HepG2 (cell line): ENCODE results near the gene SEPTIN10. TPM values are rescaled to one million over a fixed set of nuclear protein-coding genes. Genes with fewer than 3 reads are reported as not detected.

Experiments
- ELF1 ChIP-seq: sonication (generic); formaldehyde crosslinking; IDR thresholded peaks from 2 replicates; pipeline ENCODE4 v1.4.0; 2020; ENCODE audit warnings: missing genetic modification reagents
- JUND ChIP-seq: sonication (generic); formaldehyde crosslinking; IDR thresholded peaks from 2 replicates; pipeline ENCODE4 v1.8.0; 2022; ENCODE audit warnings: mild to moderate bottlenecking, missing genetic modification reagents
- SIX4 ChIP-seq: sonication (generic); formaldehyde crosslinking; IDR thresholded peaks from 2 replicates; pipeline ENCODE4 v1.4.0; 2020; ENCODE audit warnings: missing genetic modification reagents
- SP5 ChIP-seq: IDR thresholded peaks from 2 replicates; pipeline ENCODE4 v1.6.1; 2016; ENCODE audit warnings: low read depth, borderline replicate concordance
- TCF7 ChIP-seq: sonication (generic); IDR thresholded peaks from 2 replicates; pipeline ENCODE4 v1.6.1; 2016; ENCODE audit warnings: antibody characterized with exemption, low read depth
- TOE1 ChIP-seq: sonication (generic); formaldehyde crosslinking; IDR thresholded peaks from 2 replicates; pipeline ENCODE4 v1.4.0; 2020; ENCODE audit warnings: mild to moderate bottlenecking, missing genetic modification reagents
- ZNF18 ChIP-seq: sonication (generic); formaldehyde crosslinking; IDR thresholded peaks from 2 replicates; pipeline ENCODE4 v1.8.0; 2022; ENCODE audit warnings: mild to moderate bottlenecking, missing genetic modification reagents; ENCODE audit not compliant: insufficient replicate concordance
- ZNF382 ChIP-seq: sonication (generic); formaldehyde crosslinking; IDR thresholded peaks from 2 replicates; pipeline ENCODE4 v1.5.0; 2020; ENCODE audit warnings: missing genetic modification reagents, mild to moderate bottlenecking, borderline replicate concordance
- ZNF572 ChIP-seq: sonication (generic); formaldehyde crosslinking; IDR thresholded peaks from 2 replicates; pipeline ENCODE4 v1.5.1; 2020; ENCODE audit warnings: mild to moderate bottlenecking, missing genetic modification reagents
- ZNF691 ChIP-seq: sonication (generic); formaldehyde crosslinking; IDR thresholded peaks from 2 replicates; pipeline ENCODE4 v1.4.0; 2020; ENCODE audit warnings: missing genetic modification reagents, low read depth, mild to moderate bottlenecking, borderline replicate concordance
- ZNF850 ChIP-seq: sonication (generic); formaldehyde crosslinking; conservative IDR thresholded peaks from 2 replicates; pipeline ENCODE4 v1.9.0; 2021; ENCODE audit warnings: mild to moderate bottlenecking, missing genetic modification reagents
- ZNF878 ChIP-seq: sonication (generic); formaldehyde crosslinking; IDR thresholded peaks from 2 replicates; pipeline ENCODE4 v1.8.1; 2023; ENCODE audit warnings: mild to moderate bottlenecking, missing genetic modification reagents, moderate library complexity
- ZSCAN20 ChIP-seq: sonication (generic); formaldehyde crosslinking; IDR thresholded peaks from 2 replicates; pipeline ENCODE4 v1.4.0; 2020; ENCODE audit warnings: missing genetic modification reagents, mild to moderate bottlenecking, borderline replicate concordance
- polyA plus RNA-seq, 8 experiments: library from polyadenylated mRNA; depleted of rRNA in 3 of 8; stranded (reverse) in 7 of 8; unstranded in 1 of 8; fragments of >200 nt; fragmentation: Illumina TruSeq in 4 of 8; extraction: Trizol in 4 of 8; gene quantifications; 2 replicates each; pipeline versions ENCODE4 v1.2.1 to v1.2.3, GENCODE V29; 2011 to 2016; ENCODE audit warnings: low read depth in 4 of 8, missing spikeins in 1 of 8, mixed read lengths in 1 of 8; ENCODE audit not compliant: insufficient read depth in 1 of 8
- total RNA-seq, 5 experiments: library from RNA; depleted of rRNA; stranded (reverse); fragments of >200 nt; fragmentation: Illumina TruSeq; extraction: Trizol; gene quantifications; 2 replicates each; pipeline ENCODE4 v1.2.3, GENCODE V29; 2016; ENCODE audit warnings: low read depth in 1 of 5
- TF ChIP-seq, protein P1 (sequence below): sonication (generic); formaldehyde crosslinking; IDR thresholded peaks from 2 replicates; pipeline ENCODE4 v1.8.1; 2023; ENCODE audit warnings: missing genetic modification reagents, inconsistent platforms, borderline replicate concordance
- TF ChIP-seq, protein P2 (sequence below): IDR thresholded peaks from 2 replicates; pipeline ENCODE4 v1.6.1; 2016; ENCODE audit warnings: mild to moderate bottlenecking, missing biosample characterization, missing genetic modification reagents
- TF ChIP-seq, protein P3 (sequence below): sonication (generic); formaldehyde crosslinking; IDR thresholded peaks from 2 replicates; pipeline ENCODE4 v1.5.0; 2020; ENCODE audit warnings: missing genetic modification reagents, mild to moderate bottlenecking, borderline replicate concordance
- TF ChIP-seq, protein P4 (sequence below): sonication (generic); formaldehyde crosslinking; conservative IDR thresholded peaks from 2 replicates; pipeline ENCODE4 v1.8.0; 2022; ENCODE audit warnings: missing genetic modification reagents
- TF ChIP-seq, protein P5 (sequence below): sonication (generic); formaldehyde crosslinking; conservative IDR thresholded peaks from 2 replicates; pipeline ENCODE4 v1.4.0; 2020; ENCODE audit warnings: mild to moderate bottlenecking, missing genetic modification reagents, moderate library complexity

The SEPTIN10 gene
- total and polyA plus RNA-seq, 2 of the 13 experiments (the other 11 are each of a cell fraction or from before 2014, with no cell fraction given) = 45.8 to 67.5 TPM

GRCh38 chr2:109558076-109558882 lies 55.5 kb downstream of the SEPTIN10 start (continued):
- TF ChIP-seq, protein P1, sequence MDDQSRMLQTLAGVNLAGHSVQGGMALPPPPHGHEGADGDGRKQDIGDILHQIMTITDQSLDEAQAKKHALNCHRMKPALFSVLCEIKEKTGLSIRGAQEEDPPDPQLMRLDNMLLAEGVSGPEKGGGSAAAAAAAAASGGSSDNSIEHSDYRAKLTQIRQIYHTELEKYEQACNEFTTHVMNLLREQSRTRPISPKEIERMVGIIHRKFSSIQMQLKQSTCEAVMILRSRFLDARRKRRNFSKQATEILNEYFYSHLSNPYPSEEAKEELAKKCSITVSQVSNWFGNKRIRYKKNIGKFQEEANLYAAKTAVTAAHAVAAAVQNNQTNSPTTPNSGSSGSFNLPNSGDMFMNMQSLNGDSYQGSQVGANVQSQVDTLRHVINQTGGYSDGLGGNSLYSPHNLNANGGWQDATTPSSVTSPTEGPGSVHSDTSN (CRISPR knock-in tag) = no peak
- no peak for TF ChIP-seq ZSCAN20 (CRISPR knock-in tag)
- TF ChIP-seq, protein P2, sequence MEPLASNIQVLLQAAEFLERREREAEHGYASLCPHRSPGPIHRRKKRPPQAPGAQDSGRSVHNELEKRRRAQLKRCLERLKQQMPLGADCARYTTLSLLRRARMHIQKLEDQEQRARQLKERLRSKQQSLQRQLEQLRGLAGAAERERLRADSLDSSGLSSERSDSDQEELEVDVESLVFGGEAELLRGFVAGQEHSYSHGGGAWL (CRISPR knock-in tag) = no peak
- TF ChIP-seq ZNF382 (CRISPR knock-in tag) = no peak
- no peak for TF ChIP-seq ZNF691
- no peak for TF ChIP-seq ZNF572 (CRISPR knock-in tag)
- 0 out of 2 replicates have a peak, but pooled peaks have one; percentile 24 for TF ChIP-seq ZNF850 (CRISPR knock-in tag)
- TF ChIP-seq, protein P3, sequence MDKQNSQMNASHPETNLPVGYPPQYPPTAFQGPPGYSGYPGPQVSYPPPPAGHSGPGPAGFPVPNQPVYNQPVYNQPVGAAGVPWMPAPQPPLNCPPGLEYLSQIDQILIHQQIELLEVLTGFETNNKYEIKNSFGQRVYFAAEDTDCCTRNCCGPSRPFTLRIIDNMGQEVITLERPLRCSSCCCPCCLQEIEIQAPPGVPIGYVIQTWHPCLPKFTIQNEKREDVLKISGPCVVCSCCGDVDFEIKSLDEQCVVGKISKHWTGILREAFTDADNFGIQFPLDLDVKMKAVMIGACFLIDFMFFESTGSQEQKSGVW (CRISPR knock-in tag) = no peak
- TF ChIP-seq ZNF18 (CRISPR knock-in tag) = no peak
- no peak for TF ChIP-seq TOE1 (CRISPR knock-in tag)
- TF ChIP-seq SIX4 (CRISPR knock-in tag) = no peak
- peak; percentile 18; the same call in 1 of the 2 replicates for TF ChIP-seq SP5 (CRISPR knock-in tag)
- peak; percentile 71 for TF ChIP-seq TCF7
- TF ChIP-seq, protein P4, sequence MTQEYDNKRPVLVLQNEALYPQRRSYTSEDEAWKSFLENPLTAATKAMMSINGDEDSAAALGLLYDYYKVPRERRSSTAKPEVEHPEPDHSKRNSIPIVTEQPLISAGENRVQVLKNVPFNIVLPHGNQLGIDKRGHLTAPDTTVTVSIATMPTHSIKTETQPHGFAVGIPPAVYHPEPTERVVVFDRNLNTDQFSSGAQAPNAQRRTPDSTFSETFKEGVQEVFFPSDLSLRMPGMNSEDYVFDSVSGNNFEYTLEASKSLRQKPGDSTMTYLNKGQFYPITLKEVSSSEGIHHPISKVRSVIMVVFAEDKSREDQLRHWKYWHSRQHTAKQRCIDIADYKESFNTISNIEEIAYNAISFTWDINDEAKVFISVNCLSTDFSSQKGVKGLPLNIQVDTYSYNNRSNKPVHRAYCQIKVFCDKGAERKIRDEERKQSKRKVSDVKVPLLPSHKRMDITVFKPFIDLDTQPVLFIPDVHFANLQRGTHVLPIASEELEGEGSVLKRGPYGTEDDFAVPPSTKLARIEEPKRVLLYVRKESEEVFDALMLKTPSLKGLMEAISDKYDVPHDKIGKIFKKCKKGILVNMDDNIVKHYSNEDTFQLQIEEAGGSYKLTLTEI = no peak
- TF ChIP-seq JUND = peak; percentile 28; the same call in 1 of the 2 replicates
- TF ChIP-seq, protein P5, sequence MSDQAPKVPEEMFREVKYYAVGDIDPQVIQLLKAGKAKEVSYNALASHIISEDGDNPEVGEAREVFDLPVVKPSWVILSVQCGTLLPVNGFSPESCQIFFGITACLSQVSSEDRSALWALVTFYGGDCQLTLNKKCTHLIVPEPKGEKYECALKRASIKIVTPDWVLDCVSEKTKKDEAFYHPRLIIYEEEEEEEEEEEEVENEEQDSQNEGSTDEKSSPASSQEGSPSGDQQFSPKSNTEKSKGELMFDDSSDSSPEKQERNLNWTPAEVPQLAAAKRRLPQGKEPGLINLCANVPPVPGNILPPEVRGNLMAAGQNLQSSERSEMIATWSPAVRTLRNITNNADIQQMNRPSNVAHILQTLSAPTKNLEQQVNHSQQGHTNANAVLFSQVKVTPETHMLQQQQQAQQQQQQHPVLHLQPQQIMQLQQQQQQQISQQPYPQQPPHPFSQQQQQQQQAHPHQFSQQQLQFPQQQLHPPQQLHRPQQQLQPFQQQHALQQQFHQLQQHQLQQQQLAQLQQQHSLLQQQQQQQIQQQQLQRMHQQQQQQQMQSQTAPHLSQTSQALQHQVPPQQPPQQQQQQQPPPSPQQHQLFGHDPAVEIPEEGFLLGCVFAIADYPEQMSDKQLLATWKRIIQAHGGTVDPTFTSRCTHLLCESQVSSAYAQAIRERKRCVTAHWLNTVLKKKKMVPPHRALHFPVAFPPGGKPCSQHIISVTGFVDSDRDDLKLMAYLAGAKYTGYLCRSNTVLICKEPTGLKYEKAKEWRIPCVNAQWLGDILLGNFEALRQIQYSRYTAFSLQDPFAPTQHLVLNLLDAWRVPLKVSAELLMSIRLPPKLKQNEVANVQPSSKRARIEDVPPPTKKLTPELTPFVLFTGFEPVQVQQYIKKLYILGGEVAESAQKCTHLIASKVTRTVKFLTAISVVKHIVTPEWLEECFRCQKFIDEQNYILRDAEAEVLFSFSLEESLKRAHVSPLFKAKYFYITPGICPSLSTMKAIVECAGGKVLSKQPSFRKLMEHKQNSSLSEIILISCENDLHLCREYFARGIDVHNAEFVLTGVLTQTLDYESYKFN (CRISPR knock-in tag) = peak; percentile 77
- no peak for TF ChIP-seq ZNF878
- peak; percentile 74 for TF ChIP-seq ELF1
